HepG2 (cell line): ENCODE results near the gene TMEM156. TPM values are rescaled to one million over a fixed set of nuclear protein-coding genes. Genes with fewer than 3 reads are reported as not detected.
A peak's percentile ranks its signal among the peaks of the same experiment; 100 is the strongest.

Experiments
- AGO1 ChIP-seq: fragments of 200-400 bp; formaldehyde crosslinking; IDR thresholded peaks from 2 replicates; pipeline ENCODE4 v1.6.1; 2017; ENCODE audit warnings: mild to moderate bottlenecking, low read depth, low read length, moderate library complexity; ENCODE audit not compliant: poor library complexity, severe bottlenecking
- CEBPB ChIP-seq: IDR thresholded peaks from 2 replicates; pipeline ENCODE4 v1.6.1; 2011; ENCODE audit warnings: low read depth, low read length, improper control_type of control experiment, borderline replicate concordance
- HOMEZ ChIP-seq: IDR thresholded peaks from 2 replicates; pipeline ENCODE4 v1.6.1; 2016; ENCODE audit warnings: low read depth
- HOXA5 ChIP-seq: sonication (generic); formaldehyde crosslinking; IDR thresholded peaks from 2 replicates; pipeline ENCODE4 v1.4.0; 2020; ENCODE audit warnings: missing genetic modification reagents
- KDM3A ChIP-seq: IDR thresholded peaks from 2 replicates; pipeline ENCODE4 v1.6.1; 2018; ENCODE audit warnings: low read depth, missing compliant biosample characterization
- MED1 ChIP-seq: sonication (generic); formaldehyde crosslinking; IDR thresholded peaks from 2 replicates; pipeline ENCODE4 v1.4.0; 2020; ENCODE audit warnings: missing genetic modification reagents
- RXRB ChIP-seq: IDR thresholded peaks from 2 replicates; pipeline ENCODE4 v1.6.1; 2016; ENCODE audit warnings: borderline replicate concordance, missing genetic modification reagents, missing compliant biosample characterization
- SSRP1 ChIP-seq: IDR thresholded peaks from 2 replicates; pipeline ENCODE4 v1.6.1; 2016; ENCODE audit warnings: control low read depth
- TBL1XR1 ChIP-seq: fragments of 150-350 bp; IDR thresholded peaks from 2 replicates; pipeline ENCODE4 v1.6.1; 2014; ENCODE audit warnings: borderline replicate concordance, low read length; ENCODE audit not compliant: partially characterized antibody
- TMF1 ChIP-seq: sonication (generic); formaldehyde crosslinking; IDR thresholded peaks from 2 replicates; pipeline ENCODE4 v1.8.1; 2022; ENCODE audit warnings: low read depth, missing genetic modification reagents
- U2AF1 ChIP-seq: fragments of 200-400 bp; formaldehyde crosslinking; optimal IDR thresholded peaks from 2 replicates; pipeline ENCODE3; 2017; ENCODE audit warnings: mild to moderate bottlenecking, low read depth, low read length
- ZNF326 ChIP-seq: sonication (generic); formaldehyde crosslinking; IDR thresholded peaks from 2 replicates; pipeline ENCODE4 v1.4.0; 2020; ENCODE audit warnings: missing genetic modification reagents, borderline replicate concordance
- ZNF460 ChIP-seq: sonication (generic); formaldehyde crosslinking; IDR thresholded peaks from 2 replicates; pipeline ENCODE4 v1.5.1; 2020; ENCODE audit warnings: missing genetic modification reagents, mild to moderate bottlenecking, borderline replicate concordance
- ZNF552 ChIP-seq: sonication (generic); formaldehyde crosslinking; IDR thresholded peaks from 2 replicates; pipeline ENCODE4 v1.9.0; 2022; ENCODE audit warnings: missing genetic modification reagents, mild to moderate bottlenecking, borderline replicate concordance
- ZNF644 ChIP-seq: IDR thresholded peaks from 2 replicates; pipeline ENCODE4 v1.6.1; 2016; ENCODE audit warnings: low read depth
- ZSCAN20 ChIP-seq: sonication (generic); formaldehyde crosslinking; IDR thresholded peaks from 2 replicates; pipeline ENCODE4 v1.4.0; 2020; ENCODE audit warnings: missing genetic modification reagents, mild to moderate bottlenecking, borderline replicate concordance
- polyA plus RNA-seq, 8 experiments: library from polyadenylated mRNA; depleted of rRNA in 3 of 8; stranded (reverse) in 7 of 8; unstranded in 1 of 8; fragments of >200 nt; fragmentation: Illumina TruSeq in 4 of 8; extraction: Trizol in 4 of 8; gene quantifications; 2 replicates each; pipeline versions ENCODE4 v1.2.1 to v1.2.3, GENCODE V29; 2011 to 2016; ENCODE audit warnings: low read depth in 4 of 8, missing spikeins in 1 of 8, mixed read lengths in 1 of 8; ENCODE audit not compliant: insufficient read depth in 1 of 8
- total RNA-seq, 5 experiments: library from RNA; depleted of rRNA; stranded (reverse); fragments of >200 nt; fragmentation: Illumina TruSeq; extraction: Trizol; gene quantifications; 2 replicates each; pipeline ENCODE4 v1.2.3, GENCODE V29; 2016; ENCODE audit warnings: low read depth in 1 of 5
- TF ChIP-seq, protein P1 (sequence below): sonication (generic); formaldehyde crosslinking; IDR thresholded peaks from 2 replicates; pipeline ENCODE4 v1.5.1; 2020; ENCODE audit warnings: mild to moderate bottlenecking, missing genetic modification reagents, borderline replicate concordance
- TF ChIP-seq, protein P2 (sequence below): IDR thresholded peaks from 2 replicates; pipeline ENCODE4 v1.4.0; 2020; ENCODE audit warnings: mild to moderate bottlenecking, missing genetic modification reagents

The TMEM156 gene
- total and polyA plus RNA-seq, 2 of the 13 experiments (the other 11 are each of a cell fraction or from before 2014, with no cell fraction given) = 1.6 TPM; not detected in 1

GRCh38 chr4:38967260-38968095 lies 64.7 kb downstream of the TMEM156 start (continued):
- no peak for TF ChIP-seq ZNF552 (CRISPR knock-in tag)
- no peak for TF ChIP-seq U2AF1
- TF ChIP-seq RXRB (CRISPR knock-in tag) = 0 out of 2 replicates have a peak, but pooled peaks have one; percentile 15
- TF ChIP-seq TBL1XR1 = no peak
- TF ChIP-seq AGO1 = no peak
- TF ChIP-seq CEBPB = peak; percentile 78
- no peak for TF ChIP-seq ZNF460 (CRISPR knock-in tag)
- TF ChIP-seq HOXA5 (CRISPR knock-in tag) = no peak
- TF ChIP-seq TMF1 (CRISPR knock-in tag) = no peak
- TF ChIP-seq, protein P1, sequence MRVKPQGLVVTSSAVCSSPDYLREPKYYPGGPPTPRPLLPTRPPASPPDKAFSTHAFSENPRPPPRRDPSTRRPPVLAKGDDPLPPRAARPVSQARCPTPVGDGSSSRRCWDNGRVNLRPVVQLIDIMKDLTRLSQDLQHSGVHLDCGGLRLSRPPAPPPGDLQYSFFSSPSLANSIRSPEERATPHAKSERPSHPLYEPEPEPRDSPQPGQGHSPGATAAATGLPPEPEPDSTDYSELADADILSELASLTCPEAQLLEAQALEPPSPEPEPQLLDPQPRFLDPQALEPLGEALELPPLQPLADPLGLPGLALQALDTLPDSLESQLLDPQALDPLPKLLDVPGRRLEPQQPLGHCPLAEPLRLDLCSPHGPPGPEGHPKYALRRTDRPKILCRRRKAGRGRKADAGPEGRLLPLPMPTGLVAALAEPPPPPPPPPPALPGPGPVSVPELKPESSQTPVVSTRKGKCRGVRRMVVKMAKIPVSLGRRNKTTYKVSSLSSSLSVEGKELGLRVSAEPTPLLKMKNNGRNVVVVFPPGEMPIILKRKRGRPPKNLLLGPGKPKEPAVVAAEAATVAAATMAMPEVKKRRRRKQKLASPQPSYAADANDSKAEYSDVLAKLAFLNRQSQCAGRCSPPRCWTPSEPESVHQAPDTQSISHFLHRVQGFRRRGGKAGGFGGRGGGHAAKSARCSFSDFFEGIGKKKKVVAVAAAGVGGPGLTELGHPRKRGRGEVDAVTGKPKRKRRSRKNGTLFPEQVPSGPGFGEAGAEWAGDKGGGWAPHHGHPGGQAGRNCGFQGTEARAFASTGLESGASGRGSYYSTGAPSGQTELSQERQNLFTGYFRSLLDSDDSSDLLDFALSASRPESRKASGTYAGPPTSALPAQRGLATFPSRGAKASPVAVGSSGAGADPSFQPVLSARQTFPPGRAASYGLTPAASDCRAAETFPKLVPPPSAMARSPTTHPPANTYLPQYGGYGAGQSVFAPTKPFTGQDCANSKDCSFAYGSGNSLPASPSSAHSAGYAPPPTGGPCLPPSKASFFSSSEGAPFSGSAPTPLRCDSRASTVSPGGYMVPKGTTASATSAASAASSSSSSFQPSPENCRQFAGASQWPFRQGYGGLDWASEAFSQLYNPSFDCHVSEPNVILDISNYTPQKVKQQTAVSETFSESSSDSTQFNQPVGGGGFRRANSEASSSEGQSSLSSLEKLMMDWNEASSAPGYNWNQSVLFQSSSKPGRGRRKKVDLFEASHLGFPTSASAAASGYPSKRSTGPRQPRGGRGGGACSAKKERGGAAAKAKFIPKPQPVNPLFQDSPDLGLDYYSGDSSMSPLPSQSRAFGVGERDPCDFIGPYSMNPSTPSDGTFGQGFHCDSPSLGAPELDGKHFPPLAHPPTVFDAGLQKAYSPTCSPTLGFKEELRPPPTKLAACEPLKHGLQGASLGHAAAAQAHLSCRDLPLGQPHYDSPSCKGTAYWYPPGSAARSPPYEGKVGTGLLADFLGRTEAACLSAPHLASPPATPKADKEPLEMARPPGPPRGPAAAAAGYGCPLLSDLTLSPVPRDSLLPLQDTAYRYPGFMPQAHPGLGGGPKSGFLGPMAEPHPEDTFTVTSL (CRISPR knock-in tag) = 0 out of 2 replicates have a peak, but pooled peaks have one; percentile 18
- TF ChIP-seq ZNF644 (CRISPR knock-in tag) = peak; percentile 47; the same call in 1 of the 2 replicates
- no peak for TF ChIP-seq ZSCAN20 (CRISPR knock-in tag)
- peak; percentile 36 for TF ChIP-seq MED1
- TF ChIP-seq ZNF326 (CRISPR knock-in tag) = no peak
- TF ChIP-seq KDM3A (CRISPR knock-in tag) = no peak
- 0 out of 2 replicates have a peak, but pooled peaks have one; percentile 33 for TF ChIP-seq HOMEZ
- TF ChIP-seq SSRP1 (CRISPR knock-in tag) = no peak
- TF ChIP-seq, protein P2, sequence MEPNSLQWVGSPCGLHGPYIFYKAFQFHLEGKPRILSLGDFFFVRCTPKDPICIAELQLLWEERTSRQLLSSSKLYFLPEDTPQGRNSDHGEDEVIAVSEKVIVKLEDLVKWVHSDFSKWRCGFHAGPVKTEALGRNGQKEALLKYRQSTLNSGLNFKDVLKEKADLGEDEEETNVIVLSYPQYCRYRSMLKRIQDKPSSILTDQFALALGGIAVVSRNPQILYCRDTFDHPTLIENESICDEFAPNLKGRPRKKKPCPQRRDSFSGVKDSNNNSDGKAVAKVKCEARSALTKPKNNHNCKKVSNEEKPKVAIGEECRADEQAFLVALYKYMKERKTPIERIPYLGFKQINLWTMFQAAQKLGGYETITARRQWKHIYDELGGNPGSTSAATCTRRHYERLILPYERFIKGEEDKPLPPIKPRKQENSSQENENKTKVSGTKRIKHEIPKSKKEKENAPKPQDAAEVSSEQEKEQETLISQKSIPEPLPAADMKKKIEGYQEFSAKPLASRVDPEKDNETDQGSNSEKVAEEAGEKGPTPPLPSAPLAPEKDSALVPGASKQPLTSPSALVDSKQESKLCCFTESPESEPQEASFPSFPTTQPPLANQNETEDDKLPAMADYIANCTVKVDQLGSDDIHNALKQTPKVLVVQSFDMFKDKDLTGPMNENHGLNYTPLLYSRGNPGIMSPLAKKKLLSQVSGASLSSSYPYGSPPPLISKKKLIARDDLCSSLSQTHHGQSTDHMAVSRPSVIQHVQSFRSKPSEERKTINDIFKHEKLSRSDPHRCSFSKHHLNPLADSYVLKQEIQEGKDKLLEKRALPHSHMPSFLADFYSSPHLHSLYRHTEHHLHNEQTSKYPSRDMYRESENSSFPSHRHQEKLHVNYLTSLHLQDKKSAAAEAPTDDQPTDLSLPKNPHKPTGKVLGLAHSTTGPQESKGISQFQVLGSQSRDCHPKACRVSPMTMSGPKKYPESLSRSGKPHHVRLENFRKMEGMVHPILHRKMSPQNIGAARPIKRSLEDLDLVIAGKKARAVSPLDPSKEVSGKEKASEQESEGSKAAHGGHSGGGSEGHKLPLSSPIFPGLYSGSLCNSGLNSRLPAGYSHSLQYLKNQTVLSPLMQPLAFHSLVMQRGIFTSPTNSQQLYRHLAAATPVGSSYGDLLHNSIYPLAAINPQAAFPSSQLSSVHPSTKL (CRISPR knock-in tag) = peak; percentile 60
